HL-60 (cell line): ENCODE measurements around the gene GABRB1.
A peak's percentile ranks its signal among the peaks of the same experiment; 100 is the strongest.

Experiments
- DNase-seq, 2 experiments: peaks; one replicate each; pipeline ENCODE4 v3.0.0-alpha.2; 2010 to 2020; ENCODE audit warnings: low read depth in 1 of 2, low spot score in 1 of 2
- H3K27ac ChIP-seq: fragments of 250-450 bp; sonication (Bioruptor Pico); replicated peaks from 2 replicates; pipeline ENCODE4 v1.5.1; 2020; ENCODE audit warnings: mild to moderate bottlenecking, moderate library complexity
- H3K27me3 ChIP-seq: fragments of 250-450 bp; sonication (Bioruptor Pico); 2 replicates; pipeline ENCODE4 v1.5.1; 2021; ENCODE audit warnings: mild to moderate bottlenecking, moderate library complexity; ENCODE audit not compliant: insufficient read depth, poor library complexity, severe bottlenecking
- H3K4me3 ChIP-seq: replicated peaks from 2 replicates; pipeline ENCODE4 v1.5.1; 2011; ENCODE audit warnings: mild to moderate bottlenecking, control low read depth, low read length; ENCODE audit not compliant: insufficient read depth
- GABPA ChIP-seq: IDR thresholded peaks from 2 replicates; pipeline ENCODE4 v1.6.1; 2012; ENCODE audit warnings: low read depth
- POLR2AphosphoS5 ChIP-seq: IDR thresholded peaks from 2 replicates; pipeline ENCODE4 v1.6.1; 2012; ENCODE audit warnings: low read depth
- REST ChIP-seq: IDR thresholded peaks from 2 replicates; pipeline ENCODE4 v1.6.1; 2012; ENCODE audit warnings: low read depth; ENCODE audit not compliant: insufficient replicate concordance
- SPI1 ChIP-seq: IDR thresholded peaks from 2 replicates; pipeline ENCODE4 v1.6.1; 2012; ENCODE audit warnings: low read depth, mild to moderate bottlenecking, borderline replicate concordance
- TF ChIP-seq, protein P1 (sequence below): IDR thresholded peaks from one replicate; pipeline ENCODE4 v1.5.1; 2011; ENCODE audit warnings: low read length, control low read depth, inconsistent platforms; ENCODE audit not compliant: insufficient read depth

Gene GABRB1

DNA sequence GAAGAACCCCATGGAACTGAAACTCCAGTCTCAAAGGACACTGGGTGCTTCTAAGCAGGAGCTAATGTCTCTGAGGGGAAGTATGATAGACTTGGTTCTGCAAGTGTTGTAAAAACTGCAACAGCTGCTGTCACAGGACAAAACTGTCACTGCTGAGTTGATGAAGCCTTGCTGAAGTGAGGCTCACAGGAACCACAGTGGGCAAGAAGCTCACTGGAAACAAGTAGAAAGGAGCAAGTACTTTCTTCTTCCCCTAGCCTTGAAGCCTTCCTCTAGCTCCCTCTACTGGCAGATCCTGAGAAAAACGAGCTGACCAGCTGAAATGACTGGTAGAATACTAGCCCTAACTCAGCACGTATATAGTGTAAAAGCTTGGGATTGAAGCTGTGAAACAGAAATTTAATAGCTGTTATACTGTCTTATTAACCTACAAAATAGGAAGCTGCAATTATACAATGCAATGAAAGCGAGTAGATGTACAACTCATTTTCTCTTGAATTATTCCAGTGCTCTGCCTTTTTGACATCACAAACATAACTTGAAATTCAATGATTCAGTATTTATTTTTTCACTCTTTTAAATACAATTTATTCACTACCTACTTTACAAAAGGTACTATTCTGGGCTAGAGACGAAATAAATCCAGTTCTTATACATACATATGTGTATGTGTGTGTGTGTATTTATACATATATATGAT is 91.4 kb downstream of the GABRB1 start:
- Histone ChIP-seq H3K4me3 (no peak overlapping the region), H3K27ac (no peak overlapping the region), H3K27me3 (no peaks in the 10 kb centered on the region)
- peak; percentile 51 to 86 for DNase-seq
- TF ChIP-seq, protein P1, sequence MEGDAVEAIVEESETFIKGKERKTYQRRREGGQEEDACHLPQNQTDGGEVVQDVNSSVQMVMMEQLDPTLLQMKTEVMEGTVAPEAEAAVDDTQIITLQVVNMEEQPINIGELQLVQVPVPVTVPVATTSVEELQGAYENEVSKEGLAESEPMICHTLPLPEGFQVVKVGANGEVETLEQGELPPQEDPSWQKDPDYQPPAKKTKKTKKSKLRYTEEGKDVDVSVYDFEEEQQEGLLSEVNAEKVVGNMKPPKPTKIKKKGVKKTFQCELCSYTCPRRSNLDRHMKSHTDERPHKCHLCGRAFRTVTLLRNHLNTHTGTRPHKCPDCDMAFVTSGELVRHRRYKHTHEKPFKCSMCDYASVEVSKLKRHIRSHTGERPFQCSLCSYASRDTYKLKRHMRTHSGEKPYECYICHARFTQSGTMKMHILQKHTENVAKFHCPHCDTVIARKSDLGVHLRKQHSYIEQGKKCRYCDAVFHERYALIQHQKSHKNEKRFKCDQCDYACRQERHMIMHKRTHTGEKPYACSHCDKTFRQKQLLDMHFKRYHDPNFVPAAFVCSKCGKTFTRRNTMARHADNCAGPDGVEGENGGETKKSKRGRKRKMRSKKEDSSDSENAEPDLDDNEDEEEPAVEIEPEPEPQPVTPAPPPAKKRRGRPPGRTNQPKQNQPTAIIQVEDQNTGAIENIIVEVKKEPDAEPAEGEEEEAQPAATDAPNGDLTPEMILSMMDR: peak; percentile 77
- no peak for TF ChIP-seq POLR2AphosphoS5

GRCh38 chr4:47128991-47129390 is 97.6 kb downstream of the GABRB1 start:
- DNase-seq: no peak
- H3K27ac ChIP-seq: no peak overlapping the region
- TF ChIP-seq GABPA (no peak), SPI1 (no peak), REST (no peak), POLR2AphosphoS5 (no peak)
- TF ChIP-seq, protein P1: no peak
- no peak overlapping the region for H3K4me3 ChIP-seq
- H3K27me3 ChIP-seq: no peaks in the 10 kb centered on the region

DNA sequence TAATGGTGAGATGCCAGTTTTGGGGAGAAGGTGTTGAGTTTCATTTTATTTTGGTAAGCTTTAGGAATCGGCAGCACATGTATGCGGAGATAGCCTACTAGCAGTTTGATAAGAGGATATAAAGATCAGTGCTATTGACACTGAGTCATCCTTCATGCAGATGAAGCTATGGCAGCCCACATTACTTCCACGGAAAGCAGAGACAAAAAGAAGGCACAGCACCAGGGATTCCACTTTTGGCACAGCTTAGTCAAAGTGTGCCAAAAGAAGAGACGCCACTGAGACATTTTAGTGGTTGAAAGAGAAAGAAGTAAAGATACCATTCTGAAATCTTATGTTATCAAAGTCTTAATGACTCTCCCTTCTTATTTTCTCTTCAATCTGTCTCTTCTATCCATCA is 103.8 kb downstream of the GABRB1 start:
- Histone ChIP-seq H3K27me3 (no peaks in the 10 kb centered on the region), H3K27ac (no peak overlapping the region), H3K4me3 (no peak overlapping the region)
- no peak for DNase-seq
- TF ChIP-seq SPI1: no peak
- TF ChIP-seq, protein P1: no peak
- no peak for TF ChIP-seq REST
- TF ChIP-seq POLR2AphosphoS5: no peak

GRCh38 chr4:47143261-47143660 is 111.9 kb downstream of the GABRB1 start:
- TF ChIP-seq SPI1 (no peak), GABPA (no peak), POLR2AphosphoS5 (no peak), REST (no peak)
- TF ChIP-seq, protein P1: no peak
- Histone ChIP-seq H3K27ac (no peak overlapping the region), H3K27me3 (no peaks in the 10 kb centered on the region), H3K4me3 (no peak overlapping the region)
- DNase-seq: no peak
